Effector CD8-positive, alpha-beta T cell (primary cell): ENCODE results near the gene SPPL2C.

Source experiments
- DNase-seq: peaks from one replicate; lab custom pipeline; 2025; lab: John Stamatoyannopoulos, UW
- total RNA-seq, 4 experiments: gene quantifications; one replicate each; lab custom pipeline; 2026; lab: John Stamatoyannopoulos, UW

SPPL2C gene
- 0 reads per million in 4 experiments for total RNA-seq

DNA sequence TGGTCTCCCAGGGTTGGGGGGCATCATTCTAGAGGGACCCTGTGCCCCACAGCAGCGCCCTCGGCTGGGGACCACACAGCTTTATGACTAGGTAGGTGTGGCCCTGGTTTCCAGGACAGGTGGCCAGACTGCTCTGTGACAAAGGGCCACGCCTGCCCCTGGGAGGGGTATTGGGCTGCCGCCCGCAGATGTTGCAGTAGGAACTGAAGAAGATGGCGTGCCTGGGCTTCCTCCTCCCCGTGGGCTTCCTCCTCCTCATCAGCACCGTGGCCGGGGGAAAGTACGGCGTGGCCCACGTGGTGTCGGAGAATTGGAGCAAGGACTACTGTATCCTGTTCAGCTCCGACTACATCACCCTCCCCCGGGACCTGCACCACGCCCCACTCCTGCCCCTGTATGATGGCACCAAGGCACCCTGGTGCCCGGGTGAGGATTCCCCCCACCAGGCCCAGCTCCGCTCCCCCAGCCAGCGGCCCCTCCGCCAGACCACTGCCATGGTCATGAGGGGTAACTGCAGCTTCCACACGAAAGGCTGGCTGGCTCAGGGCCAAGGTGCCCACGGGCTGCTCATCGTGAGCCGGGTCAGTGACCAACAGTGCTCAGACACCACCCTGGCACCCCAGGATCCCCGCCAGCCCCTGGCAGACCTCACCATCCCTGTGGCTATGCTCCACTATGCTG is at the start of gene SPPL2C:
Gene SPPL2C (plus strand): TSS at position 187 of the 681 bp plus-strand sequence. CDS start 26 bp downstream, at position 213.
- no peak for DNase-seq

- no peak for DNase-seq
These were observed 43.9 kb upstream of the SPPL2C start for GRCh38 chr17:45800816-45801215.

GRCh38 chr17:45801421-45801820 is 43.3 kb upstream of the SPPL2C start:
- no peak for DNase-seq

- DNase-seq, result no peak
These were observed 35.8 kb upstream of the SPPL2C start for GRCh38 chr17:45808845-45809244.

GRCh38 chr17:45809499-45809898 is 35.2 kb upstream of the SPPL2C start:
- no peak for DNase-seq

DNA sequence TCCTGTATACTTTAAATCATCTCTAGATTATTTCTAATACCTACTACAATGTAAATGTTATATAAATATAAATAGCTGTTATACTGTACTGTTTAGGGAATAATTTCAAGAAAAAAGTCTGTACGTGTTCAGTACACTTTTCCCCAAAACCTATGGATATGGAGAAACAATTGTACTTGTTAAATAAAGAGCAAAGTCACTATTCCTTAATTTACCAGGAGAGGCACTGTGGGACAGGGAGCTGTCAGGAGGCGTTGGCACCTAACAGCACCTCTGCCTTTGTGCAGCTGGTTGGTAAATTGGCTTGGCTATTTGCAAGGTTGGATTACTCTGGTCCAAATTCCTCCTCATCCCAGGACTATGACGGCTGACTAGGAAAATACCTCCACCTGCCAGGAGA is 32.6 kb upstream of the SPPL2C start:
- DNase-seq, result no peak

- DNase-seq, result no peak
These were observed 31.5 kb upstream of the SPPL2C start for GRCh38 chr17:45813048-45813725.

GRCh38 chr17:45814622-45815606 is 29.8 kb upstream of the SPPL2C start:
- no peak for DNase-seq

- DNase-seq, result no peak
These were observed 28.9 kb upstream of the SPPL2C start for GRCh38 chr17:45815752-45816151.

- DNase-seq, result no peak
These were observed 26.6 kb upstream of the SPPL2C start for GRCh38 chr17:45818041-45818440.

- no peak for DNase-seq
These were observed 26.0 kb upstream of the SPPL2C start for GRCh38 chr17:45818699-45819098.

GRCh38 chr17:45819632-45820031 is 25.0 kb upstream of the SPPL2C start:
- no peak for DNase-seq

GRCh38 chr17:45820052-45820780 is 24.5 kb upstream of the SPPL2C start:
- no peak for DNase-seq

GRCh38 chr17:45821147-45821546 is 23.5 kb upstream of the SPPL2C start:
- no peak for DNase-seq

GRCh38 chr17:45823598-45823997 is 21.1 kb upstream of the SPPL2C start:
- no peak for DNase-seq

- no peak for DNase-seq
These were observed 20.2 kb upstream of the SPPL2C start for GRCh38 chr17:45824475-45824874.

- DNase-seq, result no peak
These were observed 19.7 kb upstream of the SPPL2C start for GRCh38 chr17:45824901-45825492.

DNA sequence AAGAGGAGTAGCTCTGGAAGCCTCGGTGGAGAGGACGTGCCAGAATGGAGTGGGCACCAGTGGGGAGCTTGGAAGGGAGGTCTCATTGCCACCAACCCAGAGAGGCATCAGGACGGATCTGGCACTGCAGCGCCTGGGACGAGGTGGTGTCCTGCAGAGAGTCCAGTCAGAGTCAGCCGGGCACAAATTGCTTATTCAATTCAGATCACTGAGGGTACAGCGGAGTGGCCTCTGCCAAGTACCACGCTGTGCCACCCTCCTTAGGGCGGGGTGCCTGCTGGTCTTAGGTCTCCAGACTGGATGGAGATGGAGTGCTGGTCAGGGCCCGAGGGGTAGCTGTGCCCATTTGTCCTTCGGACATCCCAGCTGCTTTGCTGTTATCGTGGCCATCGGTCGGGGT is 18.9 kb upstream of the SPPL2C start:
- DNase-seq, result no peak

DNA sequence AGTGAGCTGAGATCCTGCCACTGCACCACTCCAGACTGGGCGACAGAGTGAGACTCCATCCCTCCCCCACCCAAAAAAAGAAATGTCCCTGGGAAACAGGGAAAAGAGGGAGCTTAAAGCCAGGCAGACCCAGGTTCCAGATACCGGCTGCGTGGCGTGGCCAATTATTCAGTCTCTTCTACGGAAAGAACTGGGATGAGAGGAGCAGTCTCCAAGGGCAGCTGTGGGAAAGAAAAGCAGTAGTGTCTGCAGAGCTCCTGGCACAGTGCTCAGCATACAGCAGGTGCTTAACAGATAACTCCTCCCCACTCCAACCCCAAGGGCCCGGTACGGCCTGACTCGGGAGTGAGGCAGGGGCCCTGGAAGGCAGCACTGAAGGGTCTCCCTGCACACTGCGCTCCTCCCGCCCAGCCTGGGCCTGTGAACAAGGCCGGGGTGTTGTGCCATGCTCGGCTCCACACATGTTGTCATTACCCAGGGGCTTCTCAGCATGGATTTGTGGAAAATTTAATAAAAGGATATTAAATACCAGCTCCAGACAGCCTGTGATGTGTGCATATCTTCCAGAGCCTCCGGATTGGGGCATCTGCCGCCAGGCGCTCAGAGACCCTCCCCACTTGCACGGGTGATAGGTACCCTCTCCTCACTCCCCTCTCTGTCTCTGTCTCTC is 17.6 kb upstream of the SPPL2C start:
- no peak for DNase-seq

DNA sequence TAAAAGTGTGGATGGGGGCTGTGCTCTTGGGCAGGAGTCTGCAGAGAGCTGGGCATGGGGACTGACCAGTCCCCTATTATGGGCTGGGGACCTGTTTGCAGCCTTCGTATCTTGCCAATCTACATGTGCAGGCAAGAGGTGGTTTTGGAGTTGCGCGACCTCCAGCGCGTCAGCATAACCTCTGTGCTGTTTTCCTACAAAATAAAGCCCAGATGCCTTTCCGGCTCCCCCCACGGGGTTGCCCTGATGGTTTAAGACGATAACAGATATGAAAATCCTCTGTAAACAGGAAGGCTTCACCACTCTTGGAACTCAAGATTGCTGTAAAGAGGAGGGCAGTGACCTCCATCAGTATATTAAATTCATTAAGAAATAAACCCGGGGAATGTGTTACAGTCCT is 16.5 kb upstream of the SPPL2C start:
- DNase-seq, result no peak
